ENCODE results near the gene COQ7. TPM values are rescaled to one million over a fixed set of nuclear protein-coding genes. Genes with fewer than 3 reads are reported as not detected.

The COQ7 gene
- total and polyA plus RNA-seq, 8 donors: 6.9 to 12.6 (median 10.1) TPM

- WGBS, 2 donors: 83 to 88% methylated on average over 5 of the region's 5 CpGs
- no peak for FAIRE-seq
- no peak overlapping the region for H3K4me3 ChIP-seq
- H3K4me1 ChIP-seq: peaks cover 0 to 5% (median 0%) of the 10 kb centered on the region in 3 donors
- TF ChIP-seq CTCF (IDR thresholded peaks at IDR 0.05): no peak
- DNase-seq: no peak
- intact Hi-C loops (cut with DNase I): loop anchor here in 2 of 3 donors (5.0 kb wide), 3 partner anchors 94 to 284 kb away; no protein-coding TSS in a partner anchor
- H3K27ac ChIP-seq: no peak overlapping the region
- no peaks in the 10 kb centered on the region for H3K27me3 ChIP-seq
- H3K36me3 ChIP-seq: no peaks in the 10 kb centered on the region
- no peaks in the 10 kb centered on the region for H3K9me3 ChIP-seq
- no peak for ATAC-seq
Observed at GRCh38 chr16:19088341-19088916, 21.0 kb downstream of the COQ7 start.

GRCh38 chr16:19089410-19089955 is 22.1 kb downstream of the COQ7 start:
- FAIRE-seq: no peak
- WGBS, 2 donors: 88% methylated on average over 3 of the region's 3 CpGs
- no peak for ATAC-seq
- Histone ChIP-seq H3K36me3 (no peaks in the 10 kb centered on the region), H3K27me3 (no peaks in the 10 kb centered on the region), H3K4me3 (no peak overlapping the region), H3K9me3 (no peaks in the 10 kb centered on the region), H3K27ac (no peak overlapping the region), H3K4me1 (peaks cover 0 to 9% (median 0%) of the 10 kb centered on the region in 3 donors)
- DNase-seq: no peak
- no peak for TF ChIP-seq CTCF (IDR thresholded peaks at IDR 0.05)
- intact Hi-C loops (cut with DNase I): loop anchor here in 2 of 3 donors (5.0 kb wide), 3 partner anchors 93 to 283 kb away; no protein-coding TSS in a partner anchor

- Histone ChIP-seq H3K4me1 (peaks cover 0 to 9% (median 0%) of the 10 kb centered on the region in 3 donors), H3K9me3 (no peaks in the 10 kb centered on the region), H3K36me3 (no peaks in the 10 kb centered on the region), H3K27me3 (no peaks in the 10 kb centered on the region), H3K27ac (no peak overlapping the region), H3K4me3 (no peak overlapping the region)
- 88 to 97% methylated on average over 6 of the region's 6 CpGs for WGBS, 2 donors
- FAIRE-seq (no peak), ATAC-seq (no peak), DNase-seq (no peak)
- TF ChIP-seq CTCF (IDR thresholded peaks at IDR 0.05): no peak
- intact Hi-C loops (cut with DNase I): loop anchor here in 2 of 3 donors (10.0 kb wide), 2 partner anchors 414 to 424 kb away; no protein-coding TSS in a partner anchor
Observed at GRCh38 chr16:19090916-19091315, 23.5 kb downstream of the COQ7 start.

GRCh38 chr16:19092653-19093410 is 25.4 kb downstream of the COQ7 start:
- Histone ChIP-seq H3K9me3 (no peaks in the 10 kb centered on the region), H3K27ac (no peak overlapping the region), H3K36me3 (no peaks in the 10 kb centered on the region), H3K27me3 (no peaks in the 10 kb centered on the region), H3K4me3 (no peak overlapping the region), H3K4me1 (peaks cover 0 to 4% (median 0%) of the 10 kb centered on the region in 3 donors)
- DNase-seq (no peak), ATAC-seq (no peak), FAIRE-seq (no peak)
- 74 to 77% methylated on average over 2 of the region's 2 CpGs for WGBS, 2 donors
- TF ChIP-seq CTCF (IDR thresholded peaks at IDR 0.05): no peak
- intact Hi-C loops (cut with DNase I): loop anchor here in 2 of 3 donors (10.0 kb wide), 2 partner anchors 412 to 422 kb away; no protein-coding TSS in a partner anchor

Measured in pancreas (tissue), 10 donors.